ENCODE results near the gene USP13.

DNA sequence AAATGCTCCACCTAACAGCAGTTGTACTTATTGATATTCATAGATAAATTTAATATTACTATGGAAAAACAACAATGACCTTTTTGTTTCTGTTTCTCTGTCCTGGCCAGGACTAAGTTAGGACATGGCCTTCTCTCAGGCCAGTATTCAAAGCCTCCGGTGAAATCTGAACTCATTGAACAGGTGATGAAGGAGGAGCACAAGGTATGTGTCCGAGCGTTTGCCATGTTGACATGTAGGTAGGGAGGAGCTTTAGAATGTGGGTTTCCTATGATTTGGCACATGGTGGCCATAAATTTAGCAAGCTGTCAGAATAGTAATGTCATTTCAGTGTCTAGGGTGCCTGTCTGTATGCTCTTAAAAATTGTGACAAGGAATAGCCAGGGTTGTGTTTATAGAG lies 77.7 kb downstream of the USP13 start:
- TF ChIP-seq EZH2 (IDR thresholded peaks at IDR 0.05; ENCODE audit: insufficient read depth, poor library complexity, severe bottlenecking) (no peak), EZH2phosphoT487 (IDR thresholded peaks at IDR 0.05; ENCODE audit: insufficient read depth, low read depth) (no peak)

Measured in GM23248 (cell line).